AG04449 (cell line): ENCODE data around the gene ELK3.
A peak's percentile ranks its signal among the peaks of the same experiment; 100 is the strongest.

ENCODE experiments used
- CTCF ChIA-PET: fragments of 350-600 bp; formaldehyde crosslinking; extraction: SDS; loops from one replicate; lab custom pipeline; 2021; ENCODE audit warnings: antibody characterized with exemption; lab: Yijun Ruan, JAX
- POLR2A ChIA-PET: fragments of 400-600, 350-600 bp; formaldehyde crosslinking; extraction: SDS; loops from one replicate; lab custom pipeline; 2020; ENCODE audit warnings: antibody characterized with exemption, inconsistent platforms; lab: Yijun Ruan, JAX
- DNase-seq: peaks from one replicate; pipeline ENCODE4 v3.0.0-alpha.2; 2010; ENCODE audit warnings: low read depth, low spot score
- H3K4me3 ChIP-seq: 2 replicates; pipeline ENCODE4 v1.5.1; 2011; ENCODE audit warnings: low read depth, mild to moderate bottlenecking, control low read depth, low read length
- TF ChIP-seq, protein P1 (sequence below): IDR thresholded peaks from one replicate; pipeline ENCODE4 v1.5.1; 2011; ENCODE audit warnings: mild to moderate bottlenecking, moderate library complexity, low read length, control low read depth, inconsistent platforms; ENCODE audit not compliant: insufficient read depth; ENCODE audit errors: missing control alignments

The ELK3 gene

DNA sequence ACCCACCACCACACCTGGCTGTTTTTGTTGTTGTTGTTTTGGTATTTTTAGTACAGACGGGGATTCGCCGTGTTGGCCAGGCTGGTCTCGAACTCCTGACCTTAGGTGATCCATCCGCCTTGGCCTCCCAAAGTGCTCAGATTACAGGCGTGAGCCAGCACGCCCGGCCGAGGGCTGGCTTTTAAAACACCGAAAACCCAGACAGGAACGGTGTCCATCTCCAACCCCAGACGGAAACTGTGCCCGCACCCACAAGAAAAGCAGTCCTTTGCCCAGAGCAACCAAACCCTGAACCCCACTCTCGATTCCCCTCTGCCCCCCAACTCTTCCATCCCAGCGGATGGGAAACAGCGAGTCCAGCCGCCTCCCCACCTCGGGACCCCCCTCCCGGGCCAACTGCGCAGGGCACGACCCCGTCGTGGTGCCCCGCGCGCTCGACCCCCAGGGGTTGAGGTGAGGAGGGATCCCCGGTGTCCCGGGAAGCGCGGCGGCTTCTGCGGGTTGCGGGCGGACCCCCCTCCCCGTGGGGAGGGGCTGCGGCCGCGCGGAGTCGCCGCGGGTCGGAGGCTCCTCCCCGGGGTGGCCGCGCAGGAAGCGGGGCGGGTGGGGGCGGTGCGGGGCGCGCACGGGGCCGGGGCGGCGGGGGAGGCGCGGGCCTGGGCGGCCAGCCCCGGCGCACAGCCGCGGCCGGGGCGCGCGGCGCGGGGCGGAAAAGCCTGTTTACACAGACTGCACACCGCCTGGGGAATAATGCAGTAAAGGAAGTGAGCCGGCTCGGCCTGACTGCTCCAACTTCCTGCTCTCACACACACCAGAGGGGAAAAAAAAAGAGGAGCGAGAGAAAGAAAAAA, at the start of gene ELK3:
Gene ELK3 (plus strand): TSS at position 651 of the 851 bp plus-strand sequence.
- no peak for DNase-seq
- ChIA-PET CTCF (no interaction called here), POLR2A (no interaction called here)
- TF ChIP-seq, protein P1, sequence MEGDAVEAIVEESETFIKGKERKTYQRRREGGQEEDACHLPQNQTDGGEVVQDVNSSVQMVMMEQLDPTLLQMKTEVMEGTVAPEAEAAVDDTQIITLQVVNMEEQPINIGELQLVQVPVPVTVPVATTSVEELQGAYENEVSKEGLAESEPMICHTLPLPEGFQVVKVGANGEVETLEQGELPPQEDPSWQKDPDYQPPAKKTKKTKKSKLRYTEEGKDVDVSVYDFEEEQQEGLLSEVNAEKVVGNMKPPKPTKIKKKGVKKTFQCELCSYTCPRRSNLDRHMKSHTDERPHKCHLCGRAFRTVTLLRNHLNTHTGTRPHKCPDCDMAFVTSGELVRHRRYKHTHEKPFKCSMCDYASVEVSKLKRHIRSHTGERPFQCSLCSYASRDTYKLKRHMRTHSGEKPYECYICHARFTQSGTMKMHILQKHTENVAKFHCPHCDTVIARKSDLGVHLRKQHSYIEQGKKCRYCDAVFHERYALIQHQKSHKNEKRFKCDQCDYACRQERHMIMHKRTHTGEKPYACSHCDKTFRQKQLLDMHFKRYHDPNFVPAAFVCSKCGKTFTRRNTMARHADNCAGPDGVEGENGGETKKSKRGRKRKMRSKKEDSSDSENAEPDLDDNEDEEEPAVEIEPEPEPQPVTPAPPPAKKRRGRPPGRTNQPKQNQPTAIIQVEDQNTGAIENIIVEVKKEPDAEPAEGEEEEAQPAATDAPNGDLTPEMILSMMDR, result no peak
- peak within 1 kb of the TSS; percentile 98 for H3K4me3 ChIP-seq

DNA sequence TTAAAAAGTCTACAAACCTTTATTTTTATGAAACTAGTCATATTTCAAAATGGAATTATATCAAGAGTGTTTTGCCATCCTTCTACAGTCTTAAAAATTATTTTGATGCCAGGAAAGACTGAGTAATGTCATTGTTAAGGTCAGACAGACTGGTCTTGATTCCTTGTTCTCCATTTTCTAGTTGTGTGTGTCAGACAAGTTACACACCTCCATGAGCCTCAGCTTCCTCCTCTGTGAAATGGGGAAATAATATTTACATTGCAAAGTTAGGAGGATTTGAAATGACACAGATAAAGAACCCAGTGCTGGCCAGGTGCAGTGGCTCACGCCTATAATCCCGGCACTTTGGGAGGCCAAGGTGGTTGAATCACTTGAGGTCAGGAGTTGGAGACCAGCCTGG, 47.4 kb upstream of the ELK3 start:
- DNase-seq, result no peak
- CTCF ChIA-PET, result no interaction called here
- TF ChIP-seq, protein P1, result no peak
- POLR2A ChIA-PET, result no interaction called here
- H3K4me3 ChIP-seq, result no peak overlapping the region

DNA sequence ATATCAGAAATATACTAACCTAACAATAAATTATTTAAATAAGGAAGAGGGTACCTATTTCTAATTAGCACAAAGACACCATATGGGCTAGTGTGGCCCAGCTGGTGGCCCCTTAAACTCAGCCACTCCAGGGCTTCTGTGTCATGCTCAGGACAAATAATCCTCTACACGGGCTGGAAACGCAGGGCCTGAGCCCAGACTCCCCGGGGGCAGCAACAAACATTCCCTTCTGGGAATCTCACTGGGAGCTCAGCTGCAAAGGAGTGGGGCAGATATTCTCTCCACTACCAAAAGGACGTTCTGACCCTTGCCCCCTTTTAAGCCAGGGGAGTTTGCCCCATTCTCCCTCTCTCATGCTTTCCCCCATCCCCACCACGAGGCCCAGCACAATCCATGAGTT, 43.7 kb upstream of the ELK3 start:
- H3K4me3 ChIP-seq, result no peak overlapping the region
- POLR2A ChIA-PET, result no interaction called here
- TF ChIP-seq, protein P1, result no peak
- DNase-seq, result no peak
- CTCF ChIA-PET, result no interaction called here

DNA sequence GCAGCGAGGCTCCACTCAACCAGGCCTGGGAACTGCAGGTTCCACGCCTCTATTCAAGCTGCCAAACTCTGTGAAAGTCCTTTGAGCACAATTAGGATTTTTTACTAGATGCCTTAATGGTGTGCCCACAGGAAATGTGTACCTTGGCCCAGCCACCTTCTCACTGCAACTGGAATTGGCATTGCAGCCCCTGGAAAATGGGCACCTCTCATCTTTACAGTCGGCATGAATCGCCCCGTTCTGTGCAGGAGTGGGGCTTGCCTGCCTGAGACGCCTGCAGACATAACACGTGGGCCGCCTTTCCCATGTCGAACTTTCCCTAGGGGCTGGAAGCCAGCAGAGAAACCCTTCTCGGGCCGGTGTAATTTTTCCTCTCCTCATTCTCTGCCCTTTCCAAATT, 42.0 kb upstream of the ELK3 start:
- TF ChIP-seq, protein P1, result no peak
- CTCF ChIA-PET, result interaction anchor here (1.3 kb wide), 1 partner anchor 15 kb away, joined by 3 read pairs; no protein-coding TSS in a partner anchor
- no peak for DNase-seq
- H3K4me3 ChIP-seq, result no peak overlapping the region
- POLR2A ChIA-PET, result no interaction called here

DNA sequence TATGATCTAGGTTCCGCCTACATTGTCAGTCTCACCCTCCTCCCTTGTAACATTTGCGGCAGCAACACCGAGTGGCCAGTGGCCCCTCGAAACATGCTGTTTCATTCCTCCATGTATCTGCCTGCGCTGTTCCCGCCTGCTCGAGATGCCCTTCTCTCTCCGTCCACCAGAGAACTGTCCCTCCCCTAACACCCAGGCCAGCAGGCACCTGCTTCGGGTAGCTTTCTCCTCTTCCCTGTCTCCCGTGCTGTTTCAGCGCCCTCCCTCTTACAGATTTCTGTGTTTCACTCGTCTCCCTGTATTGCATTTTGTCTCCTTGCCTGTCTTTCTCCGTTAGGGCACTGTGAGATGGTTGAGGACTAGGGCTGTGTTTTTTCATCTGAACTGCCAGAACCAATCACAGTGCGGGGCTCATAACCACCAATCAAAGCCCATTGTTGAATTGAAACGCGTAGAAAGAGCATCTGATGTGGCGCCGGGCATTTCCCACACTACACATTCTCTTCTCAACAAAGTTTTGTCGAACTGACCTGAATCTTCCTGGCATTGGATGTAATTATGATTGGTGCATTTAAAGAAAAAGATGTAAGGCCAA, 40.9 kb upstream of the ELK3 start:
- TF ChIP-seq, protein P1, result no peak
- ChIA-PET POLR2A (no interaction called here), CTCF (no interaction called here)
- H3K4me3 ChIP-seq, result no peak overlapping the region
- no peak for DNase-seq

DNA sequence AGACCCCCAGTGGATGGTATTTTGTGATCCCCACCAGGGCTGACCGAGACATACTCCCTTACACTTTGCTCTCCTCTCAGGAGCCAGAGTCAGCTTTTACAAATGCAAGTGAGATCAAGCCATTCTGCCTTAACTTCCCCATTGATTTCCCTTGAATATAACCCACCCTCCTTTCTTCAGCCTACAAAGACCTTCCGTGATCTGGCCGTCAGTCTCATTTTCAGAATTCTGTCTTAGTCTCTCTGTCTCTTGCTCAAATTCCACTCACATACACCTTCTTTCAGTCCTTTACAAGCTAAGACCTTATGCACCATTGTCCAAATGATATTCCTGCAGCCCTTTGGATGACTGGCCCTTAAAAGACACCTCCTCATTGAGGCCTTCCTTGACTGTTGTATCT, 39.0 kb upstream of the ELK3 start:
- POLR2A ChIA-PET, result no interaction called here

More for the DNA sequence above, 39.0 kb upstream of the ELK3 start:
- CTCF ChIA-PET, result no interaction called here
- TF ChIP-seq, protein P1, result no peak
- no peak for DNase-seq
- no peak overlapping the region for H3K4me3 ChIP-seq
